SK-N-SH treated with all-trans-retinoic acid at 6 μM for 48 hours (cell line): ENCODE results near the gene INIP.

ENCODE experiments used
- ATAC-seq: fragments of 200-7000 bp; cut with Tn5 transposase; 3 replicates; pipeline ENCODE4 v1.9.1; 2020; ENCODE audit warnings: mild to moderate bottlenecking, moderate library complexity
- ARNTL ChIP-seq: fragments of 450-650 bp; formaldehyde crosslinking; IDR thresholded peaks from 2 replicates; pipeline ENCODE4 v1.5.0; 2020; ENCODE audit warnings: low read depth, mild to moderate bottlenecking, moderate library complexity, borderline replicate concordance
- BACH2 ChIP-seq: fragments of 250-450 bp; sonication (Bioruptor Pico); IDR thresholded peaks from 2 replicates; pipeline ENCODE4 v1.9.0; 2021; ENCODE audit warnings: mild to moderate bottlenecking, borderline replicate concordance
- CREB5 ChIP-seq: fragments of 250-450 bp; sonication (Bioruptor Pico); IDR thresholded peaks from 2 replicates; pipeline ENCODE4 v1.5.1; 2020; ENCODE audit warnings: low read depth, mild to moderate bottlenecking, moderate library complexity
- ESRRG ChIP-seq: fragments of 250-450 bp; sonication (Bioruptor Pico); IDR thresholded peaks from 2 replicates; pipeline ENCODE4 v1.6.1; 2021; ENCODE audit warnings: mild to moderate bottlenecking
- GLIS3 ChIP-seq: fragments of 250-450 bp; sonication (Bioruptor Pico); IDR thresholded peaks from 2 replicates; pipeline ENCODE4 v1.5.0; 2020; ENCODE audit warnings: mild to moderate bottlenecking, moderate library complexity
- ISL1 ChIP-seq: fragments of 250-450 bp; sonication (Bioruptor Pico); IDR thresholded peaks from 2 replicates; pipeline ENCODE4 v2.1.2; 2022; ENCODE audit warnings: mild to moderate bottlenecking, moderate library complexity
- OSR1 ChIP-seq: fragments of 250-450 bp; sonication (Bioruptor Pico); IDR thresholded peaks from 2 replicates; pipeline ENCODE4 v1.8.0; 2022; ENCODE audit warnings: moderate library complexity, mild to moderate bottlenecking, inconsistent platforms
- PATZ1 ChIP-seq: fragments of 250-450 bp; sonication (Bioruptor Pico); IDR thresholded peaks from 2 replicates; pipeline ENCODE4 v1.8.0; 2020; ENCODE audit warnings: mild to moderate bottlenecking, moderate library complexity, borderline replicate concordance
- PPARA ChIP-seq: fragments of 250-450 bp; sonication (Bioruptor Pico); IDR thresholded peaks from 2 replicates; pipeline ENCODE4 v1.5.0; 2020; ENCODE audit warnings: mild to moderate bottlenecking, borderline replicate concordance
- RARB ChIP-seq: fragments of 250-450 bp; sonication (Bioruptor Pico); IDR thresholded peaks from 2 replicates; pipeline ENCODE4 v1.8.0; 2021; ENCODE audit warnings: mild to moderate bottlenecking, moderate library complexity
- SNAI2 ChIP-seq: fragments of 250-450 bp; sonication (Bioruptor Pico); IDR thresholded peaks from 2 replicates; pipeline ENCODE4 v1.5.0; 2020; ENCODE audit warnings: mild to moderate bottlenecking, moderate library complexity
- TCF4 ChIP-seq: fragments of 250-450 bp; sonication (Bioruptor Pico); IDR thresholded peaks from 2 replicates; pipeline ENCODE4 v1.8.0; 2021; ENCODE audit warnings: mild to moderate bottlenecking, moderate library complexity, borderline replicate concordance
- TOX ChIP-seq: fragments of 250-450 bp; sonication (Bioruptor Pico); IDR thresholded peaks from 2 replicates; pipeline ENCODE4 v1.8.0; 2021; ENCODE audit warnings: mild to moderate bottlenecking, moderate library complexity, borderline replicate concordance
- TSHZ2 ChIP-seq: fragments of 250-450 bp; sonication (Bioruptor Pico); IDR thresholded peaks from 2 replicates; pipeline ENCODE4 v1.5.0; 2020; ENCODE audit warnings: mild to moderate bottlenecking, moderate library complexity
- ZC3H10 ChIP-seq: fragments of 250-450 bp; sonication (Bioruptor Pico); IDR thresholded peaks from 2 replicates; pipeline ENCODE4 v1.5.1; 2021; ENCODE audit warnings: mild to moderate bottlenecking, moderate library complexity
- ZFP3 ChIP-seq: fragments of 250-450 bp; sonication (Bioruptor Pico); IDR thresholded peaks from 2 replicates; pipeline ENCODE4 v1.5.0; 2020; ENCODE audit warnings: mild to moderate bottlenecking, moderate library complexity
- ZFP30 ChIP-seq: fragments of 450-650 bp; formaldehyde crosslinking; IDR thresholded peaks from 2 replicates; pipeline ENCODE4 v1.5.0; 2022; ENCODE audit warnings: mild to moderate bottlenecking, moderate library complexity
- ZNF565 ChIP-seq: fragments of 450-650 bp; formaldehyde crosslinking; conservative IDR thresholded peaks from 2 replicates; pipeline ENCODE4 v1.5.0; 2020; ENCODE audit warnings: low read depth, mild to moderate bottlenecking, moderate library complexity
- ZNF70 ChIP-seq: fragments of 450-650 bp; formaldehyde crosslinking; IDR thresholded peaks from 2 replicates; pipeline ENCODE4 v1.5.0; 2020; ENCODE audit warnings: mild to moderate bottlenecking, moderate library complexity
- ZNF8 ChIP-seq: fragments of 450-650 bp; formaldehyde crosslinking; IDR thresholded peaks from 2 replicates; pipeline ENCODE4 v1.5.0; 2020; ENCODE audit warnings: mild to moderate bottlenecking, moderate library complexity

Gene INIP

GRCh38 chr9:112669326-112669725, 48.6 kb downstream of the INIP start:
- ATAC-seq: no peak

GRCh38 chr9:112665347-112665746, 52.6 kb downstream of the INIP start:
- ATAC-seq: peak; percentile 46; the same call in 2 of the 3 replicates
- TF ChIP-seq ARNTL (CRISPR knock-in tag) (no peak), ZNF8 (CRISPR knock-in tag) (no peak), TCF4 (CRISPR knock-in tag) (no peak), ISL1 (CRISPR knock-in tag) (no peak), GLIS3 (CRISPR knock-in tag) (no peak), SNAI2 (CRISPR knock-in tag) (no peak), ZFP30 (no peak), ZNF565 (no peak), RARB (no peak), TSHZ2 (CRISPR knock-in tag) (no peak), ZFP3 (CRISPR knock-in tag) (no peak)

More at GRCh38 chr9:112669326-112669725, 48.6 kb downstream of the INIP start:
- TF ChIP-seq ARNTL (CRISPR knock-in tag) (no peak), ZNF8 (CRISPR knock-in tag) (no peak), PPARA (CRISPR knock-in tag) (no peak), ZFP30 (no peak), TSHZ2 (CRISPR knock-in tag) (no peak), BACH2 (CRISPR knock-in tag) (no peak), ESRRG (CRISPR knock-in tag) (no peak), CREB5 (no peak), TOX (CRISPR knock-in tag) (no peak), PATZ1 (CRISPR knock-in tag) (no peak)

- no peak for TF ChIP-seq BACH2 (CRISPR knock-in tag)
- TF ChIP-seq ESRRG (CRISPR knock-in tag): no peak
- no peak for TF ChIP-seq ZNF565
- ATAC-seq: no peak
Observed at GRCh38 chr9:112664531-112664930, 53.4 kb downstream of the INIP start.

- no peak for ATAC-seq
- no peak for TF ChIP-seq BACH2 (CRISPR knock-in tag)
- TF ChIP-seq OSR1: no peak
- no peak for TF ChIP-seq GLIS3 (CRISPR knock-in tag)
- no peak for TF ChIP-seq ZNF565
- no peak for TF ChIP-seq TSHZ2 (CRISPR knock-in tag)
- TF ChIP-seq ZNF70 (CRISPR knock-in tag): no peak
- no peak for TF ChIP-seq CREB5
- TF ChIP-seq ARNTL (CRISPR knock-in tag): no peak
- no peak for TF ChIP-seq ZC3H10 (CRISPR knock-in tag)
- no peak for TF ChIP-seq ZNF8 (CRISPR knock-in tag)
- TF ChIP-seq ISL1 (CRISPR knock-in tag): no peak
- no peak for TF ChIP-seq ZFP30
- no peak for TF ChIP-seq PATZ1 (CRISPR knock-in tag)
Observed at GRCh38 chr9:112663681-112664080, 54.2 kb downstream of the INIP start.
